ENCODE measurements around the gene IL15RA.

GRCh38 chr10:5991708-5992107 is 14.4 kb upstream of the IL15RA start:
- TF ChIP-seq POLR2A (IDR thresholded peaks at IDR 0.05): no peak
- TF ChIP-seq, protein P1, sequence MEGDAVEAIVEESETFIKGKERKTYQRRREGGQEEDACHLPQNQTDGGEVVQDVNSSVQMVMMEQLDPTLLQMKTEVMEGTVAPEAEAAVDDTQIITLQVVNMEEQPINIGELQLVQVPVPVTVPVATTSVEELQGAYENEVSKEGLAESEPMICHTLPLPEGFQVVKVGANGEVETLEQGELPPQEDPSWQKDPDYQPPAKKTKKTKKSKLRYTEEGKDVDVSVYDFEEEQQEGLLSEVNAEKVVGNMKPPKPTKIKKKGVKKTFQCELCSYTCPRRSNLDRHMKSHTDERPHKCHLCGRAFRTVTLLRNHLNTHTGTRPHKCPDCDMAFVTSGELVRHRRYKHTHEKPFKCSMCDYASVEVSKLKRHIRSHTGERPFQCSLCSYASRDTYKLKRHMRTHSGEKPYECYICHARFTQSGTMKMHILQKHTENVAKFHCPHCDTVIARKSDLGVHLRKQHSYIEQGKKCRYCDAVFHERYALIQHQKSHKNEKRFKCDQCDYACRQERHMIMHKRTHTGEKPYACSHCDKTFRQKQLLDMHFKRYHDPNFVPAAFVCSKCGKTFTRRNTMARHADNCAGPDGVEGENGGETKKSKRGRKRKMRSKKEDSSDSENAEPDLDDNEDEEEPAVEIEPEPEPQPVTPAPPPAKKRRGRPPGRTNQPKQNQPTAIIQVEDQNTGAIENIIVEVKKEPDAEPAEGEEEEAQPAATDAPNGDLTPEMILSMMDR (IDR thresholded peaks at IDR 0.05): no peak
- no peak for TF ChIP-seq EP300 (IDR thresholded peaks at IDR 0.05)
